GM18502 (cell line): ENCODE measurements around the gene GFRAL.

Source experiments
- ATAC-seq: cut with Tn5 transposase; IDR thresholded peaks from one replicate; pipeline ENCODE4 v1.9.1; 2021; ENCODE audit warnings: mild to moderate bottlenecking; ENCODE audit not compliant: unreplicated experiment, poor library complexity

Gene GFRAL

GRCh38 chr6:55423933-55424332 lies 96.7 kb downstream of the GFRAL start:
- no peak for ATAC-seq

DNA sequence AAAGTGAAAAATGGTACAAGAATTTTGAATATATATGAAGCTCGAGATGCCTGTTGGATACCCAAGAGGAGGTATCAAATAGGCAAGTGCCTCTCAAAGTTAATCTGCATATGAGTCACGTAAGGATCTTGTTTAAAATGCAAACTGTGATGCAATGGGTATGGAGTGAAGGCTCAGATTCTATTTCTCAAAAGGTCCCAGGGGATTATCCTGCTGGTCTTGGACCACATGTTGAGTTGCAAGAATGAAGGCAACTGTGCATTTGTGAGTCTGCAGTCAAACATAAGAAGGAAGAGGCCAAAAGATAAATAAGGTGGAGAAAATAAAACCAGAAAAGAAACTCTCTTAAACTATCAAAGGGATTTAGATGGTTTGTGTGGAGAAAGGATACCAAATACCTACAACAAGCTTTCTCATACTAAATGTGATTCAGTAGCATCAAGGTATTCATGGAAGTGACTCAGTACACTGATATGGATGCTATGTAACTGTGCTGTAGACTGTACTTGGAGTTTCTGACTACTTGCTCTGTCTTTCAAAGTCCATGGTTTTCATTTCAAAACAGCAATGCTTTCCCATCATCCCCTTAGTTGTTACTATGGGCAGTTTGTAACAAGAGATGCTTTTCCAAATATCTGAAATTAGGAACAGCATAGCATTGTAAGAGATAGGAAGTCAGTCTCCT lies 106.3 kb downstream of the GFRAL start:
- no peak for ATAC-seq

GRCh38 chr6:55437141-55437540 lies 109.9 kb downstream of the GFRAL start:
- ATAC-seq = no peak

DNA sequence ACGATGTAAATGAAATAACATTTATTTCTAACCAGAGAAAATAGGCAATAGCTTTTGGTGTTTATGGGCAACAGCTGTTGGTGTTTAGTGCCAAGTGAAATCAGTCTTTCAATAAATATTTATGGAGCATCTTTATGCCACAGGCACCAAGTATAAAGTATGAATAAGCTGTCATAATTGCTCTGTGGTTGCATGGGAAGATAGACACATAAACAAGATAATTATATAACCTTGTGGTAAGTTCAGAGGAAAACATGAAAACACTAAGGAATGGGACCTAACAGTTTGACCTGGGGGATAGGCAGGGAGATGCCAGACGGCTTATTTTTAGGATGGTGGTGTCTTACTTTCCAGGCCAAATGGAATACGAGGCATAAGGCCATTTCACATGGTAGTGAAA lies 110.9 kb downstream of the GFRAL start:
- no peak for ATAC-seq

DNA sequence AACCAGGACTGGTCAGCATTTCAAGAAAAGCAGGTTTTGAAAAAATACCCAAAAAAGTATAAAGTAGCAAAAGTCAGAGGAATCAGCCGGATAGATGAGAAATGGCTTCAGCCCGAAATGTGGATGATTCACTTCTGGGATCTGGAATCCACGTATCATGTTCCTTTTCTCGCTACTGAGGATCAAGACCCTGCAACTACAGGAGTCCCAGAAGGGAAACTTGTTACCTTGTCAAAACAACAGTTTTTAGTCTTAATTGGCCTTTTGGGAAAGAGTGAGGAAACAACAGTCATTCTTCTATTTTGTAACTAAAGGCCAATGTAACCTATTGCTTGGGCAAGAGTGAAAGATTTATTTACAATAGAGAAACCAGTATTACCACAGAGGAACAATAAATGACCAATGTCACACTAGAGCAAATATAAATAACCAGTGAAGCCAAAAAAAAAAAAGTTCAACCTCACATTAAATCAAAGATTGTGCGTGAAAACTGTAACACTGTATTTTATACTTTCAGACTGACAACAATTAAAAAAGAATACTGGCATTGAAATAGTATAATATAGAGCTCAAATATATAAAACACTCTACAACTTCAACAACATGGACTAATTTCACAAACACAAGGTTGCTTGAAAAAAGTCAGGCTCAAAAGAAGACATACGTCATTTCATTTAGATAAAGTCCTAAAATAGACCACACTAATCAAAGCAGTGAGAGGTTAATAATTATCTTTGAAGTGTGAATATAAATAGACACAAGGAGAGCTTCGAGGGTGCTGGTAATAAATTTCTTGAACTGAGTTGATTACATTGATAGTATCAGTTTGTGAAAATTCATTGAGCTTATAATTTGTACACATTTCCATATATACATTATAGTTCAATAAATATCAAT lies 116.2 kb downstream of the GFRAL start:
- ATAC-seq = no peak

GRCh38 chr6:55445648-55446204 lies 118.5 kb downstream of the GFRAL start:
- ATAC-seq = peak; percentile 48

- no peak for ATAC-seq
These were observed 120.6 kb downstream of the GFRAL start for GRCh38 chr6:55447891-55448290.

GRCh38 chr6:55448451-55448850 lies 121.2 kb downstream of the GFRAL start:
- ATAC-seq = no peak

GRCh38 chr6:55449225-55449624 lies 122.0 kb downstream of the GFRAL start:
- ATAC-seq = no peak

GRCh38 chr6:55450005-55450404 lies 122.7 kb downstream of the GFRAL start:
- ATAC-seq = no peak
